ENCODE results near the gene MCU.
"Not testable (repeated sequence)": the region's sequence is repeated elsewhere in the genome, so short reads cannot be mapped to it uniquely, and the experiment has no call there.

Gene MCU

DNA sequence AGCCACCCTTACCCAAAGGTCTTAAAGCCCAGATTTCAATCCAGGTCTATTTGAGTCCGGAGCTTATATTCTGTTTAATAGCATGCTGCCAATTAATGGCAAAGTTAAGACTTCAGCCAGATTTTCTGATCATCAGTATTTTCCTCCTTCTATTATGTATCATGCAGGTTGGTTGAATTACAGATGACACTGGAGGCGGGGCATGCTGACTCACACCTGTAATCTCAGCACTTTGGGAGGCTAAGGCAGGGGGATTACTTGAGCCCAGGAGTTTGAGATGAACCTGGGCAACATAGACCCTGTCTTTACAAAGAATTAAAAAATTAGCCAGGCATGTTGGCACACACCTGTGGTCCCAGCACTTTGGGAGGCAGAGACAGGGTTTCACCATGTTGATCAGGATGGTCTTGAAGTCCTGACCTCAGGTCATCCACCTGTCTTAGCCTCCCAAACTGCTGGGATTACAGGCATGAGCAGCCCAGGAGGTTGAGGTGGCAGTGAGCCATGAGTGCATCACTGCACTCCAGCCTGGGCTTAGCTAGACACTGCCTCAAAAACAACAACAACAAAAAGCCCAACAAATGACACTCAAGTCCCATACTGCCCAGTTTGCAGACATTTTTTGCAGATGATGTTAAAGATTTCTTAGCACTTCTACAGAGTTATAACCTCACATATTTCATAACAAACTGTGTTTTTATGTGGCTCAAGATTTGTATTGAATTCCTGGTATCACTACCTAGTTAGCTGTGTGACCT, 62.5 kb downstream of the MCU start:
- TF ChIP-seq, protein P1, sequence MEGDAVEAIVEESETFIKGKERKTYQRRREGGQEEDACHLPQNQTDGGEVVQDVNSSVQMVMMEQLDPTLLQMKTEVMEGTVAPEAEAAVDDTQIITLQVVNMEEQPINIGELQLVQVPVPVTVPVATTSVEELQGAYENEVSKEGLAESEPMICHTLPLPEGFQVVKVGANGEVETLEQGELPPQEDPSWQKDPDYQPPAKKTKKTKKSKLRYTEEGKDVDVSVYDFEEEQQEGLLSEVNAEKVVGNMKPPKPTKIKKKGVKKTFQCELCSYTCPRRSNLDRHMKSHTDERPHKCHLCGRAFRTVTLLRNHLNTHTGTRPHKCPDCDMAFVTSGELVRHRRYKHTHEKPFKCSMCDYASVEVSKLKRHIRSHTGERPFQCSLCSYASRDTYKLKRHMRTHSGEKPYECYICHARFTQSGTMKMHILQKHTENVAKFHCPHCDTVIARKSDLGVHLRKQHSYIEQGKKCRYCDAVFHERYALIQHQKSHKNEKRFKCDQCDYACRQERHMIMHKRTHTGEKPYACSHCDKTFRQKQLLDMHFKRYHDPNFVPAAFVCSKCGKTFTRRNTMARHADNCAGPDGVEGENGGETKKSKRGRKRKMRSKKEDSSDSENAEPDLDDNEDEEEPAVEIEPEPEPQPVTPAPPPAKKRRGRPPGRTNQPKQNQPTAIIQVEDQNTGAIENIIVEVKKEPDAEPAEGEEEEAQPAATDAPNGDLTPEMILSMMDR (IDR thresholded peaks at IDR 0.05; ENCODE audit: extremely low read depth, missing control alignments), result no peak
- no peak for DNase-seq (ENCODE audit: low spot score)

DNA sequence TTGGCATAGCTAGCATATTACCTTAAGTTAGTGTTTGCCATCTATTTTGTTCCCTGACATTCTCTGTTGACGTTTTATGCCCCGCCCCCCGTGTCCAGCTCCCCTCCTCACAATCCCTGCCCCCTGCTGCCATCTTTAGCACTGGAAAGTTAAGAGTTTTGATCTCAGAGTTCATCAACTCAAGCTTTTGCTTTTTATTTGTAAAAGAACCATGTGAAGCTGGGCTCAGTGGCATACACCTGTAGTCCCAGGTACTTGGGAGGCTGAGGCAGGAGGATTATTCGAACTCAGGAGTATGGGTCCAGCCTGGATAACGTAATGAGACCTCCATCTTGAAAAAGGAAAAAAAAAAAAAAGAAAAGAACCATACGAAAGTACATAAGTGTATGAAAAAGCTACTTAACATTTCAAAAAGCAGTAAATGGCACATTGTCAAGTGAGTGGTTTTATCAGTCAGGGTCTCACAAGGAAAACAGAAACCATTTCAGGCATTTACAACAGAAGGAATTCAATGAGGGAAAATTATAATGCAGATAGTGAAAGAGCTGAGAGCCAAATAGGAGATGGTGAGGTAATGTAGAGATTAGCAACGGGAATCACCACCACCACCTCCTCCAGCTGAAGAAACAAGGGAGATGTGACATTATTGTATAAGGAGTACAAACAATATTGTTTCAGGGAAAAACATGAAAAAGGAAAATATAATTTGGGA, 64.9 kb downstream of the MCU start:
- TF ChIP-seq, protein P1 (IDR thresholded peaks at IDR 0.05; ENCODE audit: extremely low read depth, missing control alignments), result no peak
- no peak for DNase-seq (ENCODE audit: low spot score)

DNA sequence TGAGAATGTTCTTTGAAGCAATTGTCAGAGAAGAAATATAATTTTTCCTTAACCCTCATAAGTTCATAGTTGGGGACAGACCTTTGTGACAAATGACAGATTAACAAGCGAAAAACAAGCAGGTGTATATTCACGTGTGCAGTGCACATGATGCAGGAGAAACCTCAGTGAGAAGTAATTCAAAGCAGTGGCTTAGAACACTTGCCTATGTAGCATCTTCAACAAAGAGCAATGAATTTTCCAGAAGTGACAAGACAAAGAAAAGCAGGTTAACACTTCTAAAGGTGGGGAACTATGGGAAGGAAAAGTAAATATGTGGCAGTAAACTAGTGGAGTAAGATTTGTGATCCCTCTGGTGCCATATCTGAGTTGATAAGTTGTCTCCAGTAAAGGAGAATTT, 65.8 kb downstream of the MCU start:
- no peak for DNase-seq (ENCODE audit: low spot score)
- TF ChIP-seq, protein P1 (IDR thresholded peaks at IDR 0.05; ENCODE audit: extremely low read depth, missing control alignments), result no peak

DNA sequence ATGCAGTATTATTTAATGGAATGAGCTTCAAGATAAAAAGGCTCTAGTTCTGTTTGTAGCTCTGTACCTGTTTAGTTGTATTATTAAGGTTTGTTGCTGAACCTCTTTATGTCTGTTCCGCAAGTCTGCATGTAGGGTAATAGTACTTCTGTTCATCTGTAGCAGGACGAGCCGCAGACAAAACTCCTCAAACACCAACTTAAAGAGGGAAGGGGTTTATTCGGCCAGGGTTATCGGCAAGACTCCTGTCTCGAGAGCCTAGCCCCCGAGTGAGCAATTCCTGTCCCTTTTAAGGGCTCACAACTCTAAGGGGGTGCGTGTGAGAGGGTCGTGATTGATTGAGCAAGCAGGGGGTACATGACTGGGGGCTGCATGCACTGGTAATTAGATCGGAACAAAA, 67.0 kb downstream of the MCU start:
- not testable (repeated sequence) for DNase-seq (ENCODE audit: low spot score)

DNA sequence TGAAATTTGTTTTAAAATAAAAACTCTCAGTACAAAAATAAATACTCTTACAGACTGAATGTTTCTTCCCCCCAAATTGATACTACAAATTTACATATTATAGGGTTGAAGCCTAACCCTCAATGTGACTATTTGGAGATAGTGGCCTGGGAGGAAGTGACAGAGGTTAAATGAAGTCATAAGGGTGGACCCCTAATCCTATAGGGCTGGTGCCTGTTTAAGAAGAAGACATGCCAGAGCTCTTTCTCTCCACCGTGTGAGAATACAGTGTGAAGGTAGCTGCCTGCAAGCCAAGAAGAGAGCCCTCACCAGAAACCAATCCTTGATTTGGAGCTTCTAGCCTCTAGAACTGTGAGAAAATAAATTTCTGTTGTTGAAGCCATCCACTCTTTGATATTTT, 67.6 kb downstream of the MCU start:
- DNase-seq (ENCODE audit: low spot score), result no peak
- TF ChIP-seq, protein P1 (IDR thresholded peaks at IDR 0.05; ENCODE audit: extremely low read depth, missing control alignments), result no peak

DNA sequence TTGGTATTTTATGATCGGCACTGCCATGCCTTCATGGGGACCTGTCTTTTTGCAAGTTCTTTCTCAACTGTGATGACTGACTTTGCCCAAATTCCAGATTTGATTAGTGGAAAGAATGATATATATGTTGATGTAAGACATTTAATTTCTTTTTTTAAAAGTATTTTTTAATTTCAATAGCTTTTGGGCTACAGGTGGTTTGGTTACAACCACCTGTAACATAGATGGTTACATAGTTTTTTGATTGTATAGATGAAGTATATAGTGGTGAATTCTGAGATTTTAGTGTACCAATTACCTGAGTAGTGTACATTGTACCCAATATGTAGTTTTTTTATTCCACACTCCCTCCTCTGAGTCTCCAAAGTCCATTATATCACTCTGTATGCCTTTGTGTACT, 69.6 kb downstream of the MCU start:
- DNase-seq (ENCODE audit: low spot score), result no peak
- TF ChIP-seq, protein P1 (IDR thresholded peaks at IDR 0.05; ENCODE audit: extremely low read depth, missing control alignments), result no peak

DNA sequence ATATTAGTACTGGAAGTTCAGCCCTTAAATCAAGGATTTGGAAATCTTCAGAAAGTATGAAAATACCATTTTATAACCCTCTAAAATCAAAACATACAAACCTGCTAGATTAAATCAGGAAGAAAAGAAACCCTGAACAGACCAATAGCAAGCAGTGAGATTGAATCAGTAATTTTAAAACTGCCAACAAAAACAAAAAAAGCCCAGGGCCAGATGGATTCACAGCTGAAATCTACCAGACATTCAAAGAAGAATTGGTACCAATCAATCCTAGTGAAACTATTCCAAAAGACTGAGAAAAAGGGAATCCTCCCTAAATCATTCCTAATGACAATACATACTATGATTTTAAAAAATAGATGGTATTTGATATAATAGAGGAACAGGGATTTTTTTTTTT, 70.1 kb downstream of the MCU start:
- no peak for DNase-seq (ENCODE audit: low spot score)
- TF ChIP-seq, protein P1 (IDR thresholded peaks at IDR 0.05; ENCODE audit: extremely low read depth, missing control alignments), result no peak
